ENCODE data around the gene PTPRA. TPM values are rescaled to one million over a fixed set of nuclear protein-coding genes. Genes with fewer than 3 reads are reported as not detected.

The PTPRA gene
- total RNA-seq, 1 donor from 2014 or later: 80.2 TPM

- no peaks in the 10 kb centered on the region for H3K9me3 Mint-ChIP-seq (ENCODE audit: unreplicated experiment)
- peaks cover 25% of the 10 kb centered on the region for H3K4me1 Mint-ChIP-seq (ENCODE audit: unreplicated experiment)
- DNase-seq (ENCODE audit: extremely low spot score, unreplicated experiment): no peak
- H3K4me3 Mint-ChIP-seq (ENCODE audit: unreplicated experiment): no peak overlapping the region
- H3K36me3 Mint-ChIP-seq (ENCODE audit: unreplicated experiment): peaks cover 20% of the 10 kb centered on the region
- no peak for TF ChIP-seq CTCF (IDR thresholded peaks at IDR 0.05)
- no peaks in the 10 kb centered on the region for H3K27me3 Mint-ChIP-seq (ENCODE audit: unreplicated experiment)
- no peak overlapping the region for H3K27ac Mint-ChIP-seq (ENCODE audit: unreplicated experiment)
These were observed 7.7 kb upstream of the PTPRA start for GRCh38 chr20:2865630-2866029.

- no peak for TF ChIP-seq CTCF (IDR thresholded peaks at IDR 0.05)
- no peaks in the 10 kb centered on the region for H3K9me3 Mint-ChIP-seq (ENCODE audit: unreplicated experiment)
- no peak for DNase-seq (ENCODE audit: extremely low spot score, unreplicated experiment)
- H3K4me1 Mint-ChIP-seq (ENCODE audit: unreplicated experiment): peaks cover 31% of the 10 kb centered on the region
- peaks cover 17% of the 10 kb centered on the region for H3K36me3 Mint-ChIP-seq (ENCODE audit: unreplicated experiment)
- no peaks in the 10 kb centered on the region for H3K27me3 Mint-ChIP-seq (ENCODE audit: unreplicated experiment)
- no peak overlapping the region for H3K27ac Mint-ChIP-seq (ENCODE audit: unreplicated experiment)
- no peak overlapping the region for H3K4me3 Mint-ChIP-seq (ENCODE audit: unreplicated experiment)
These were observed 7.0 kb upstream of the PTPRA start for GRCh38 chr20:2866236-2866635.

GRCh38 chr20:2867081-2867864 is 6.0 kb upstream of the PTPRA start:
- Mint-ChIP-seq H3K9me3 (ENCODE audit: unreplicated experiment) (no peaks in the 10 kb centered on the region), H3K4me3 (ENCODE audit: unreplicated experiment) (no peak overlapping the region), H3K36me3 (ENCODE audit: unreplicated experiment) (peaks cover 14% of the 10 kb centered on the region), H3K4me1 (ENCODE audit: unreplicated experiment) (peaks cover 38% of the 10 kb centered on the region), H3K27me3 (ENCODE audit: unreplicated experiment) (no peaks in the 10 kb centered on the region), H3K27ac (ENCODE audit: unreplicated experiment) (peak overlapping the region; percentile 14)
- DNase-seq (ENCODE audit: extremely low spot score, unreplicated experiment): no peak
- no peak for TF ChIP-seq CTCF (IDR thresholded peaks at IDR 0.05)

- H3K36me3 Mint-ChIP-seq (ENCODE audit: unreplicated experiment): peaks cover 13% of the 10 kb centered on the region
These were observed 3.9 kb upstream of the PTPRA start for GRCh38 chr20:2869381-2869780.

More at GRCh38 chr20:2869381-2869780, 3.9 kb upstream of the PTPRA start:
- no peak for DNase-seq (ENCODE audit: extremely low spot score, unreplicated experiment)
- H3K27ac Mint-ChIP-seq (ENCODE audit: unreplicated experiment): peak overlapping the region; percentile 63
- H3K4me1 Mint-ChIP-seq (ENCODE audit: unreplicated experiment): peaks cover 47% of the 10 kb centered on the region
- no peaks in the 10 kb centered on the region for H3K9me3 Mint-ChIP-seq (ENCODE audit: unreplicated experiment)
- TF ChIP-seq CTCF (IDR thresholded peaks at IDR 0.05): no peak
- H3K27me3 Mint-ChIP-seq (ENCODE audit: unreplicated experiment): no peaks in the 10 kb centered on the region
- no peak overlapping the region for H3K4me3 Mint-ChIP-seq (ENCODE audit: unreplicated experiment)
